Thyroid gland (tissue), 4 donors: ENCODE data around the gene NUDT14. TPM values are rescaled to one million over a fixed set of nuclear protein-coding genes. Genes with fewer than 3 reads are reported as not detected.

Experiments
- DNase-seq, 2 donors: peaks; one replicate each; pipeline ENCODE4 v3.0.0-alpha.2; 2019
- H3K27ac ChIP-seq, 3 donors: fragments of 200-600 bp; sonication (generic); 1 replicate in 2 of 3; 2 replicates in 1 of 3; pipeline ENCODE4 v1.5.1; 2016 to 2019; ENCODE audit warnings: mild to moderate bottlenecking in 1 of 3, moderate library complexity in 1 of 3
- H3K27me3 ChIP-seq: fragments of 200-600 bp; sonication (generic); one replicate; pipeline ENCODE4 v1.5.1; 2019
- H3K36me3 ChIP-seq, 2 donors: fragments of 200-600 bp; sonication (generic); one replicate each; pipeline ENCODE4 v1.5.1; 2016 to 2019
- H3K4me1 ChIP-seq, 2 donors: fragments of 200-600 bp; sonication (generic); one replicate each; pipeline ENCODE4 v1.5.1; 2017 to 2019
- H3K4me3 ChIP-seq, 3 donors: fragments of 200-600 bp; sonication (generic); replicated peaks in 1 of 3; 1 replicate in 2 of 3; 2 replicates in 1 of 3; pipeline ENCODE4 v1.5.1; 2016; ENCODE audit warnings: mild to moderate bottlenecking in 1 of 3
- H3K9me3 ChIP-seq: fragments of 200-600 bp; sonication (generic); one replicate; pipeline ENCODE4 v1.5.1; 2017
- POLR2A ChIP-seq, 2 donors: fragments of 450-650 bp; IDR thresholded peaks; one replicate each; pipeline ENCODE4 v1.6.1; 2017; ENCODE audit warnings: antibody characterized with exemption in 2 of 2, mild to moderate bottlenecking in 2 of 2, moderate library complexity in 1 of 2
- WGBS, 2 donors: methylation state at CpG; one replicate each; pipeline ENCODE4 v1.1.5; 2017; 5-methylcytosine and 5-hydroxymethylcytosine counted together
- intact Hi-C: fragments of 100-400 bp; cut with DNase I; formaldehyde crosslinking; loops from one replicate; pipeline ENCODE4 v1.15.1; 2023
- total RNA-seq, 4 donors: library from RNA; depleted of rRNA; stranded (reverse); fragments of >200 nt; gene quantifications; one replicate each; pipeline ENCODE4 v1.2.3, GENCODE V29; 2016
- TF ChIP-seq, protein P1 (sequence below), 6 experiments: fragments of 200-600 bp in 3 of 6; fragments of 450-650 bp in 3 of 6; sonication (generic) in 3 of 6; IDR thresholded peaks; one replicate each; pipeline ENCODE4 v1.5.1; 2016 to 2019; ENCODE audit warnings: antibody characterized with exemption in 6 of 6, mild to moderate bottlenecking in 2 of 6, inconsistent platforms in 1 of 6, moderate library complexity in 1 of 6

NUDT14 gene
- total RNA-seq, 4 donors from 2014 or later: 15.2 to 29.1 (median 20.1) TPM

GRCh38 chr14:105187116-105187515 is 6.0 kb upstream of the NUDT14 start:
- DNase-seq: no peak
- H3K27ac ChIP-seq: no peak overlapping the region
- H3K9me3 ChIP-seq: no peaks in the 10 kb centered on the region
- no peaks in the 10 kb centered on the region for H3K36me3 ChIP-seq
- TF ChIP-seq, protein P1, sequence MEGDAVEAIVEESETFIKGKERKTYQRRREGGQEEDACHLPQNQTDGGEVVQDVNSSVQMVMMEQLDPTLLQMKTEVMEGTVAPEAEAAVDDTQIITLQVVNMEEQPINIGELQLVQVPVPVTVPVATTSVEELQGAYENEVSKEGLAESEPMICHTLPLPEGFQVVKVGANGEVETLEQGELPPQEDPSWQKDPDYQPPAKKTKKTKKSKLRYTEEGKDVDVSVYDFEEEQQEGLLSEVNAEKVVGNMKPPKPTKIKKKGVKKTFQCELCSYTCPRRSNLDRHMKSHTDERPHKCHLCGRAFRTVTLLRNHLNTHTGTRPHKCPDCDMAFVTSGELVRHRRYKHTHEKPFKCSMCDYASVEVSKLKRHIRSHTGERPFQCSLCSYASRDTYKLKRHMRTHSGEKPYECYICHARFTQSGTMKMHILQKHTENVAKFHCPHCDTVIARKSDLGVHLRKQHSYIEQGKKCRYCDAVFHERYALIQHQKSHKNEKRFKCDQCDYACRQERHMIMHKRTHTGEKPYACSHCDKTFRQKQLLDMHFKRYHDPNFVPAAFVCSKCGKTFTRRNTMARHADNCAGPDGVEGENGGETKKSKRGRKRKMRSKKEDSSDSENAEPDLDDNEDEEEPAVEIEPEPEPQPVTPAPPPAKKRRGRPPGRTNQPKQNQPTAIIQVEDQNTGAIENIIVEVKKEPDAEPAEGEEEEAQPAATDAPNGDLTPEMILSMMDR (IDR thresholded peaks at IDR 0.05): no peak
- no peak for TF ChIP-seq POLR2A (IDR thresholded peaks at IDR 0.05)
- peaks cover 0 to 2% of the 10 kb centered on the region in 2 donors for H3K4me1 ChIP-seq
- H3K4me3 ChIP-seq: no peak overlapping the region
- 24 to 44% methylated on average over 4 of the region's 4 CpGs for WGBS, 2 donors
- intact Hi-C loops: no loop called here
- H3K27me3 ChIP-seq: no peaks in the 10 kb centered on the region

DNA sequence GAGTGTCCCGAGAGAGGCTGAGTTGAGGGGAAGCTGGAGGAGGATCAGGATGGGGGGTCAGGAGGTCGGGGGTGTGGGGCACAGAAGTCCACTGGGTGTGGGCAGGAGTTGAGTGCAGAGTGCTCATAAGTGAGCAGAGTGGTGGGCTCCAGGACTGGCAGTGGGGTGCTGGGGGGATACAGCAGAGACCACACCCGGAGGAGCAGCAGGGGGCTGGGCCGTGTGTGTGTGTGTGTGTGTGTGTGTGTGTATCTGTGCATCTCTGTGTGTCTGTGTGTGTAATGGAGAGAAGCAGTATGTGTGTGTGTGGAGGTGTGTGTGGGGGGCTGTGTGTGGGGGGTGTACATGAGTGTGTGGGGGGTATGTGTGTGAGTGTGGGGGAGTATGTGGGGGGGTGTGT is 4.9 kb upstream of the NUDT14 start:
- Histone ChIP-seq H3K4me3 (no peak overlapping the region), H3K4me1 (peaks cover 4 to 11% of the 10 kb centered on the region in 2 donors), H3K27me3 (no peaks in the 10 kb centered on the region), H3K36me3 (no peaks in the 10 kb centered on the region), H3K27ac (no peak overlapping the region), H3K9me3 (no peaks in the 10 kb centered on the region)
- DNase-seq: no peak
- intact Hi-C loops: no loop called here
- TF ChIP-seq, protein P1 (IDR thresholded peaks at IDR 0.05): no peak
- TF ChIP-seq POLR2A (IDR thresholded peaks at IDR 0.05): no peak
- 43 to 44% methylated on average over 4 of the region's 4 CpGs for WGBS, 2 donors

GRCh38 chr14:105185001-105185400 is 3.9 kb upstream of the NUDT14 start:
- no peak for TF ChIP-seq POLR2A (IDR thresholded peaks at IDR 0.05)
- TF ChIP-seq, protein P1 (IDR thresholded peaks at IDR 0.05): no peak
- 85 to 87% methylated on average over 17 to 18 of the region's 18 CpGs for WGBS, 2 donors
- Histone ChIP-seq H3K4me1 (peaks cover 10 to 17% of the 10 kb centered on the region in 2 donors), H3K4me3 (no peak overlapping the region), H3K9me3 (no peaks in the 10 kb centered on the region), H3K36me3 (no peaks in the 10 kb centered on the region), H3K27ac (no peak overlapping the region), H3K27me3 (no peaks in the 10 kb centered on the region)
- no peak for DNase-seq
- intact Hi-C loops: no loop called here

GRCh38 chr14:105184461-105184860 is 3.3 kb upstream of the NUDT14 start:
- DNase-seq: no peak
- intact Hi-C loops: no loop called here
- WGBS, 2 donors: 67 to 72% methylated on average over 4 to 8 of the region's 9 CpGs

GRCh38 chr14:105182296-105183020 is 1.3 kb upstream of the NUDT14 start:
- no peaks in the 10 kb centered on the region for H3K9me3 ChIP-seq
- DNase-seq: no peak
- intact Hi-C loops: no loop called here
- no peak overlapping the region for H3K4me3 ChIP-seq
- no peak overlapping the region for H3K27ac ChIP-seq
- no peaks in the 10 kb centered on the region for H3K36me3 ChIP-seq
- whole genome bisulfite sequencing, 2 donors: 39 to 73% methylated on average over 9 to 18 of the region's 25 CpGs
- no peaks in the 10 kb centered on the region for H3K27me3 ChIP-seq
- peaks cover 13 to 26% of the 10 kb centered on the region in 2 donors for H3K4me1 ChIP-seq
- TF ChIP-seq, protein P1 (IDR thresholded peaks at IDR 0.05): no peak
- TF ChIP-seq POLR2A (IDR thresholded peaks at IDR 0.05): no peak

More at GRCh38 chr14:105184461-105184860, 3.3 kb upstream of the NUDT14 start:
- TF ChIP-seq, protein P1 (IDR thresholded peaks at IDR 0.05): no peak
- TF ChIP-seq POLR2A (IDR thresholded peaks at IDR 0.05): no peak
- peaks cover 13 to 23% of the 10 kb centered on the region in 2 donors for H3K4me1 ChIP-seq
- H3K4me3 ChIP-seq: no peak overlapping the region
- no peak overlapping the region for H3K27ac ChIP-seq
- no peaks in the 10 kb centered on the region for H3K9me3 ChIP-seq
- H3K36me3 ChIP-seq: no peaks in the 10 kb centered on the region
- H3K27me3 ChIP-seq: no peaks in the 10 kb centered on the region
